SK-N-SH (cell line): ENCODE data around the gene KMO. TPM values are rescaled to one million over a fixed set of nuclear protein-coding genes. Genes with fewer than 3 reads are reported as not detected.

ENCODE experiments used
- CTCF ChIA-PET: fragments of 300-600, 350-600 bp; formaldehyde crosslinking; extraction: SDS; loops from one replicate; lab custom pipeline; 2021; lab: Yijun Ruan, JAX
- POLR2A ChIA-PET: fragments of 350-600 bp; sonication (Branson Sonifier 250); formaldehyde crosslinking; extraction: SDS; loops from one replicate; lab custom pipeline; 2020; ENCODE audit warnings: antibody characterized with exemption, inconsistent platforms; lab: Yijun Ruan, JAX
- DNase-seq: peaks from one replicate; pipeline ENCODE4 v3.0.0; 2012
- H2AFZ ChIP-seq: fragments of 200-600 bp; sonication (generic); 2 replicates; pipeline ENCODE4 v1.8.1; 2016; ENCODE audit warnings: antibody characterized with exemption, mild to moderate bottlenecking, low read depth
- H3F3A ChIP-seq: fragments of 200-600 bp; sonication (generic); replicated peaks from 2 replicates; pipeline ENCODE3; 2016; ENCODE audit warnings: antibody characterized with exemption, mild to moderate bottlenecking; ENCODE audit not compliant: insufficient read depth
- H3K27ac ChIP-seq, 2 experiments: fragments of 200-500 bp in 1 of 2; fragments of 200-600 bp in 1 of 2; sonication (Bioruptor generic) in 1 of 2; sonication (generic), shearing (Covaris generic) in 1 of 2; 2 replicates each; pipeline versions ENCODE4 v1.5.1 to v1.6.1; 2014 to 2016; ENCODE audit warnings: low read depth in 2 of 2, inconsistent platforms in 1 of 2, low read length in 1 of 2, mild to moderate bottlenecking in 1 of 2, mixed read lengths in 1 of 2
- H3K27me3 ChIP-seq: fragments of 200-600 bp; sonication (generic), shearing (Covaris generic); 2 replicates; pipeline ENCODE4 v1.6.1; 2016; ENCODE audit warnings: mixed run types; ENCODE audit not compliant: insufficient read depth
- H3K36me3 ChIP-seq, 2 experiments: fragments of 200-500 bp in 1 of 2; fragments of 200-600 bp in 1 of 2; sonication (Bioruptor generic) in 1 of 2; sonication (generic) in 1 of 2; replicated peaks in 1 of 2; 2 replicates each; pipeline versions ENCODE3 to v1.5.1; 2014 to 2016; ENCODE audit warnings: low read length in 1 of 2, mild to moderate bottlenecking in 1 of 2; ENCODE audit not compliant: insufficient read depth in 2 of 2, control insufficient read depth in 1 of 2
- H3K4me1 ChIP-seq, 2 experiments: fragments of 200-500 bp in 1 of 2; fragments of 200-600 bp in 1 of 2; sonication (Bioruptor generic) in 1 of 2; sonication (generic), shearing (Covaris generic) in 1 of 2; 2 replicates each; pipeline versions ENCODE4 v1.5.1 to v1.6.1; 2014 to 2016; ENCODE audit warnings: low read depth in 1 of 2, low read length in 1 of 2, mixed run types in 1 of 2; ENCODE audit not compliant: insufficient read depth in 2 of 2, control insufficient read depth in 1 of 2
- H3K4me2 ChIP-seq: fragments of 200-600 bp; sonication (generic), shearing (Covaris generic); 2 replicates; pipeline ENCODE4 v1.6.1; 2017; ENCODE audit warnings: mixed run types
- H3K4me3 ChIP-seq, 2 experiments: fragments of 200-500 bp in 1 of 2; fragments of 200-600 bp in 1 of 2; sonication (Bioruptor generic) in 1 of 2; sonication (generic), shearing (Covaris generic) in 1 of 2; 2 replicates each; pipeline versions ENCODE4 v1.5.1 to v1.8.1; 2014 to 2016; ENCODE audit warnings: low read depth in 2 of 2, inconsistent platforms in 1 of 2, low read length in 1 of 2, mild to moderate bottlenecking in 1 of 2, mixed read lengths in 1 of 2, moderate library complexity in 1 of 2
- H3K79me2 ChIP-seq: fragments of 200-600 bp; sonication (generic); 2 replicates; pipeline ENCODE4 v1.8.1; 2017; ENCODE audit warnings: mild to moderate bottlenecking; ENCODE audit not compliant: insufficient read depth
- H3K9ac ChIP-seq: fragments of 200-600 bp; sonication (generic); 2 replicates; pipeline ENCODE4 v1.6.1; 2017; ENCODE audit warnings: mixed run types
- H3K9me2 ChIP-seq: fragments of 200-600 bp; sonication (generic); 2 replicates; pipeline ENCODE4 v1.6.1; 2017; ENCODE audit warnings: mixed run types
- H3K9me3 ChIP-seq: fragments of 200-600 bp; sonication (generic); 2 replicates; pipeline ENCODE4 v1.6.1; 2017; ENCODE audit warnings: mixed run types, mild to moderate bottlenecking, moderate library complexity
- H4K20me1 ChIP-seq: fragments of 200-600 bp; sonication (generic); 2 replicates; pipeline ENCODE4 v1.6.1; 2017; ENCODE audit warnings: mild to moderate bottlenecking, mixed run types; ENCODE audit not compliant: insufficient read depth
- ELF1 ChIP-seq: IDR thresholded peaks from 2 replicates; pipeline ENCODE4 v1.4.0; 2012
- EP300 ChIP-seq, 2 experiments: IDR thresholded peaks; 2 replicates each; pipeline versions ENCODE4 v1.4.0 to v1.6.1; 2012; ENCODE audit warnings: borderline replicate concordance in 1 of 2, low read depth in 1 of 2, low read length in 1 of 2
- EZH2phosphoT487 ChIP-seq: fragments of 200-600 bp; sonication (generic); IDR thresholded peaks from 2 replicates; pipeline ENCODE4 v1.6.1; 2017; ENCODE audit warnings: low read depth, mixed run types, mild to moderate bottlenecking, antibody characterized with exemption, moderate library complexity, borderline replicate concordance
- FOXM1 ChIP-seq: IDR thresholded peaks from 2 replicates; pipeline ENCODE4 v1.4.0; 2012; ENCODE audit warnings: low read depth, mild to moderate bottlenecking
- JUND ChIP-seq: IDR thresholded peaks from 2 replicates; pipeline ENCODE4 v1.4.0; 2012
- MAX ChIP-seq: IDR thresholded peaks from 2 replicates; pipeline ENCODE4 v1.4.0; 2012; ENCODE audit warnings: low read depth
- MEF2A ChIP-seq: IDR thresholded peaks from 2 replicates; pipeline ENCODE4 v1.4.0; 2012; ENCODE audit warnings: low read depth, borderline replicate concordance
- MXI1 ChIP-seq: IDR thresholded peaks from 2 replicates; pipeline ENCODE4 v1.6.1; 2012; ENCODE audit warnings: mild to moderate bottlenecking, low read depth, low read length, improper control_type of control experiment
- NRF1 ChIP-seq: IDR thresholded peaks from 2 replicates; pipeline ENCODE4 v1.6.1; 2012; ENCODE audit warnings: low read depth, mild to moderate bottlenecking, low read length
- POLR2AphosphoS5 ChIP-seq: IDR thresholded peaks from 2 replicates; pipeline ENCODE4 v1.6.1; 2012; ENCODE audit warnings: low read depth, low read length
- RXRA ChIP-seq: IDR thresholded peaks from 2 replicates; pipeline ENCODE4 v1.4.0; 2012; ENCODE audit warnings: low read depth, mild to moderate bottlenecking, borderline replicate concordance
- TAF1 ChIP-seq: IDR thresholded peaks from 2 replicates; pipeline ENCODE4 v1.6.1; 2012; ENCODE audit warnings: low read depth, mild to moderate bottlenecking, low read length, moderate library complexity, borderline replicate concordance
- TEAD4 ChIP-seq: IDR thresholded peaks from 2 replicates; pipeline ENCODE4 v1.4.0; 2012; ENCODE audit warnings: mild to moderate bottlenecking, borderline replicate concordance; ENCODE audit not compliant: insufficient read depth
- YY1 ChIP-seq: IDR thresholded peaks from 2 replicates; pipeline ENCODE4 v1.4.0; 2012; ENCODE audit warnings: low read depth, mild to moderate bottlenecking
- WGBS: methylation state at CpG from one replicate; pipeline ENCODE4 v1.1.6; 2017; ENCODE audit warnings: low lambda C conversion rate; 5-methylcytosine and 5-hydroxymethylcytosine counted together
- polyA plus RNA-seq, 3 experiments: library from polyadenylated mRNA; depleted of rRNA; stranded (reverse); fragments of >200 nt; gene quantifications; 2 replicates each; pipeline ENCODE4 v1.2.3, GENCODE V29; 2012
- TF ChIP-seq, protein P1 (sequence below): fragments of 200-600 bp; sonication (generic); IDR thresholded peaks from 2 replicates; pipeline ENCODE4 v1.6.1; 2017; ENCODE audit warnings: antibody characterized with exemption, mild to moderate bottlenecking, moderate library complexity
- TF ChIP-seq, protein P2 (sequence below): IDR thresholded peaks from 2 replicates; pipeline ENCODE4 v1.4.0; 2012; ENCODE audit warnings: low read depth, borderline replicate concordance
- TF ChIP-seq, protein P3 (sequence below): IDR thresholded peaks from 2 replicates; pipeline ENCODE4 v1.6.1; 2012; ENCODE audit warnings: mild to moderate bottlenecking, low read depth, low read length, moderate library complexity

The KMO gene
- polyA plus RNA-seq, 1 of the 3 experiments (the other 2 are of a cell fraction) = not detected

DNA sequence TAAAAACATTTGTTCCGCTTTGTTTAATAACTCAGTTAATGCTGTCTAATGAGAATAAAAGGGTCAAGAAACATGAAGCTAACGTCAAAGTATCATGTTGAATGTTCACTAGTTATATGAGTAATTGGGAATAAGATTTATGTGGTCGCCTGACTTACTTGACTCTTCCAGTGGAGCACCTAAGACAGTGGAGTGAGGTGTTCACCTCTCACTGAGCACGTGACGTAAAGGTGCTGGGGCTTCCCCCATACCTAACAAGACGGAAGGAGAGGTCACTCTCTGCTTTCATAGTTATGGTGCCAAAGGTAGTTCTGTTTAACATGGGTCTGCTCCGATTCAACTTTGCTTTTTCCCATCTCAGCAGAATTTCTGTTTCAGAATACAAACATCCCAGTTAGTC lies 686 bp downstream of the KMO start:
- Histone ChIP-seq H3K4me3 (no peak overlapping the region), H3F3A (no peaks in the 10 kb centered on the region), H3K9ac (no peak overlapping the region), H3K79me2 (no peaks in the 10 kb centered on the region), H3K36me3 (no peaks in the 10 kb centered on the region), H3K27me3 (no peaks in the 10 kb centered on the region), H3K9me3 (no peaks in the 10 kb centered on the region), H3K4me2 (no peak overlapping the region), H2AFZ (no peak overlapping the region), H3K27ac (no peak overlapping the region), H3K9me2 (no peaks in the 10 kb centered on the region)
- CTCF ChIA-PET = interaction anchor here (0.9 to 1.5 kb wide), 7 partner anchors 8 to 645 kb away, joined by 3 to 7 read pairs (median 3); no protein-coding TSS in a partner anchor
- WGBS = 89% methylated on average over 7 of the region's 7 CpGs
- DNase-seq = no peak
- POLR2A ChIA-PET = no interaction called here
- TF ChIP-seq, protein P1, sequence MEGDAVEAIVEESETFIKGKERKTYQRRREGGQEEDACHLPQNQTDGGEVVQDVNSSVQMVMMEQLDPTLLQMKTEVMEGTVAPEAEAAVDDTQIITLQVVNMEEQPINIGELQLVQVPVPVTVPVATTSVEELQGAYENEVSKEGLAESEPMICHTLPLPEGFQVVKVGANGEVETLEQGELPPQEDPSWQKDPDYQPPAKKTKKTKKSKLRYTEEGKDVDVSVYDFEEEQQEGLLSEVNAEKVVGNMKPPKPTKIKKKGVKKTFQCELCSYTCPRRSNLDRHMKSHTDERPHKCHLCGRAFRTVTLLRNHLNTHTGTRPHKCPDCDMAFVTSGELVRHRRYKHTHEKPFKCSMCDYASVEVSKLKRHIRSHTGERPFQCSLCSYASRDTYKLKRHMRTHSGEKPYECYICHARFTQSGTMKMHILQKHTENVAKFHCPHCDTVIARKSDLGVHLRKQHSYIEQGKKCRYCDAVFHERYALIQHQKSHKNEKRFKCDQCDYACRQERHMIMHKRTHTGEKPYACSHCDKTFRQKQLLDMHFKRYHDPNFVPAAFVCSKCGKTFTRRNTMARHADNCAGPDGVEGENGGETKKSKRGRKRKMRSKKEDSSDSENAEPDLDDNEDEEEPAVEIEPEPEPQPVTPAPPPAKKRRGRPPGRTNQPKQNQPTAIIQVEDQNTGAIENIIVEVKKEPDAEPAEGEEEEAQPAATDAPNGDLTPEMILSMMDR = no peak
- TF ChIP-seq, all 33 proteins: peak for 0
- H4K20me1 ChIP-seq = no peaks in the 10 kb centered on the region
- H3K4me1 ChIP-seq = no peaks in the 10 kb centered on the region; a peak in 1 of 4 replicates

DNA sequence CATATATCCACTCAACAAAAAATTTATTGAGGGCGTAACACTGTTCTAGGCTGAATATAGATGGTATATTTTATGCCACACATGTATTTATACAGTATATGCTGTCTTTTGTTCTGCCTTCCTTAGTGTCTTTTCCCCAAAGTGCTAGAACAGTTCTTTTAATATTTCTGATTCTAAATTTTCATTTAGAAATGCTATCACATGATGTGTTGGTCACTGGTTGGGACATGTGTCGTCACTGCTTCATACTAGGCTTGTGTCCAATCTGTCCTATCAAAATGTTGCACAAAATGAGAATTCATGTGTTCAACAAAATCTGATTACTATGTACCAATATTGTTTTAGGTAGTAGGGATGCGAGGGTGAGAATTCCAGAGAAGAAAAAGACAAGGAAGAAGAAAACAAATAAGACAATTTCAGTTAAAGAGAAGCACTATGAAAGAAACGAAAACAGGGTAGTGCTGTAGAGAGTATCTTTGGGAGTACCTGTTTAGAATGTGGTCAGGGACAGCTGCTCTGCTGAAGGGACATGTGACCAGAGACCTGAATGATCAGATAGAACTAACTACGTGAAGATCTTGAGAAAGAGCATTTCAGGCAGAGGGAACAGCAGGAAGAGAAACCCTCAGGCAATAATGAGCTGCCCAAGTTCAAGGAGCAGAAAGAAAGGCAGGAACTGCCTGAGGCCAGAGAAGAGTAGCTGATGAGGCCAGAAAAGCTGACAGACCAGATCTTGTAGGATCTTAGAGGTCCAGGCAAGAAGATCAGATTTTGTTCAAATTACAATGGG lies 1.3 kb downstream of the KMO start:
- H3K9me2 ChIP-seq = no peaks in the 10 kb centered on the region
- ChIA-PET CTCF (interaction anchor here (1.2 to 1.3 kb wide), 3 partner anchors 16 to 646 kb away, joined by 3 to 7 read pairs (median 4); no protein-coding TSS in a partner anchor), POLR2A (no interaction called here)
- WGBS = 78% methylated on average over 5 of the region's 5 CpGs
- H3K79me2 ChIP-seq = no peaks in the 10 kb centered on the region
- no peak for DNase-seq
- no peak overlapping the region for H3K4me2 ChIP-seq
- no peaks in the 10 kb centered on the region for H3K27me3 ChIP-seq
- no peak overlapping the region for H3K4me3 ChIP-seq
- no peak overlapping the region for H2AFZ ChIP-seq
- H3K4me1 ChIP-seq = no peaks in the 10 kb centered on the region; a peak in 1 of 4 replicates
- no peak for TF ChIP-seq FOXM1
- no peak for TF ChIP-seq TEAD4
- no peak for TF ChIP-seq TAF1
- no peak for TF ChIP-seq NRF1
- TF ChIP-seq, protein P2, sequence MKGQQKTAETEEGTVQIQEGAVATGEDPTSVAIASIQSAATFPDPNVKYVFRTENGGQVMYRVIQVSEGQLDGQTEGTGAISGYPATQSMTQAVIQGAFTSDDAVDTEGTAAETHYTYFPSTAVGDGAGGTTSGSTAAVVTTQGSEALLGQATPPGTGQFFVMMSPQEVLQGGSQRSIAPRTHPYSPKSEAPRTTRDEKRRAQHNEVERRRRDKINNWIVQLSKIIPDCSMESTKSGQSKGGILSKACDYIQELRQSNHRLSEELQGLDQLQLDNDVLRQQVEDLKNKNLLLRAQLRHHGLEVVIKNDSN = no peak
- TF ChIP-seq EP300 (IDR thresholded peaks at IDR 0.05; ENCODE audit: borderline replicate concordance in 1 of 2, low read depth in 1 of 2, low read length in 1 of 2) = no peak
- TF ChIP-seq MXI1 = no peak
- no peak for TF ChIP-seq POLR2AphosphoS5
- TF ChIP-seq RXRA = no peak
- no peak for TF ChIP-seq YY1
- TF ChIP-seq, protein P1 = no peak
- TF ChIP-seq MEF2A = no peak
- TF ChIP-seq ELF1 = no peak
- TF ChIP-seq, protein P3, sequence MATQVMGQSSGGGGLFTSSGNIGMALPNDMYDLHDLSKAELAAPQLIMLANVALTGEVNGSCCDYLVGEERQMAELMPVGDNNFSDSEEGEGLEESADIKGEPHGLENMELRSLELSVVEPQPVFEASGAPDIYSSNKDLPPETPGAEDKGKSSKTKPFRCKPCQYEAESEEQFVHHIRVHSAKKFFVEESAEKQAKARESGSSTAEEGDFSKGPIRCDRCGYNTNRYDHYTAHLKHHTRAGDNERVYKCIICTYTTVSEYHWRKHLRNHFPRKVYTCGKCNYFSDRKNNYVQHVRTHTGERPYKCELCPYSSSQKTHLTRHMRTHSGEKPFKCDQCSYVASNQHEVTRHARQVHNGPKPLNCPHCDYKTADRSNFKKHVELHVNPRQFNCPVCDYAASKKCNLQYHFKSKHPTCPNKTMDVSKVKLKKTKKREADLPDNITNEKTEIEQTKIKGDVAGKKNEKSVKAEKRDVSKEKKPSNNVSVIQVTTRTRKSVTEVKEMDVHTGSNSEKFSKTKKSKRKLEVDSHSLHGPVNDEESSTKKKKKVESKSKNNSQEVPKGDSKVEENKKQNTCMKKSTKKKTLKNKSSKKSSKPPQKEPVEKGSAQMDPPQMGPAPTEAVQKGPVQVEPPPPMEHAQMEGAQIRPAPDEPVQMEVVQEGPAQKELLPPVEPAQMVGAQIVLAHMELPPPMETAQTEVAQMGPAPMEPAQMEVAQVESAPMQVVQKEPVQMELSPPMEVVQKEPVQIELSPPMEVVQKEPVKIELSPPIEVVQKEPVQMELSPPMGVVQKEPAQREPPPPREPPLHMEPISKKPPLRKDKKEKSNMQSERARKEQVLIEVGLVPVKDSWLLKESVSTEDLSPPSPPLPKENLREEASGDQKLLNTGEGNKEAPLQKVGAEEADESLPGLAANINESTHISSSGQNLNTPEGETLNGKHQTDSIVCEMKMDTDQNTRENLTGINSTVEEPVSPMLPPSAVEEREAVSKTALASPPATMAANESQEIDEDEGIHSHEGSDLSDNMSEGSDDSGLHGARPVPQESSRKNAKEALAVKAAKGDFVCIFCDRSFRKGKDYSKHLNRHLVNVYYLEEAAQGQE = no peak
- no peak for TF ChIP-seq EZH2phosphoT487
- TF ChIP-seq JUND = no peak
- TF ChIP-seq MAX = no peak
- H3K9ac ChIP-seq = no peak overlapping the region
- no peaks in the 10 kb centered on the region for H3F3A ChIP-seq
- H3K27ac ChIP-seq = no peak overlapping the region
- no peaks in the 10 kb centered on the region for H3K36me3 ChIP-seq
- no peaks in the 10 kb centered on the region for H3K9me3 ChIP-seq
- no peaks in the 10 kb centered on the region for H4K20me1 ChIP-seq
